HG03039 (cell line): Measurements from ENCODE around the gene PASK.

Experiments used
- ATAC-seq: cut with Tn5 transposase; IDR thresholded peaks from one replicate; pipeline ENCODE4 v1.9.1; 2021; ENCODE audit warnings: mild to moderate bottlenecking, moderate library complexity; ENCODE audit not compliant: unreplicated experiment

PASK gene

DNA sequence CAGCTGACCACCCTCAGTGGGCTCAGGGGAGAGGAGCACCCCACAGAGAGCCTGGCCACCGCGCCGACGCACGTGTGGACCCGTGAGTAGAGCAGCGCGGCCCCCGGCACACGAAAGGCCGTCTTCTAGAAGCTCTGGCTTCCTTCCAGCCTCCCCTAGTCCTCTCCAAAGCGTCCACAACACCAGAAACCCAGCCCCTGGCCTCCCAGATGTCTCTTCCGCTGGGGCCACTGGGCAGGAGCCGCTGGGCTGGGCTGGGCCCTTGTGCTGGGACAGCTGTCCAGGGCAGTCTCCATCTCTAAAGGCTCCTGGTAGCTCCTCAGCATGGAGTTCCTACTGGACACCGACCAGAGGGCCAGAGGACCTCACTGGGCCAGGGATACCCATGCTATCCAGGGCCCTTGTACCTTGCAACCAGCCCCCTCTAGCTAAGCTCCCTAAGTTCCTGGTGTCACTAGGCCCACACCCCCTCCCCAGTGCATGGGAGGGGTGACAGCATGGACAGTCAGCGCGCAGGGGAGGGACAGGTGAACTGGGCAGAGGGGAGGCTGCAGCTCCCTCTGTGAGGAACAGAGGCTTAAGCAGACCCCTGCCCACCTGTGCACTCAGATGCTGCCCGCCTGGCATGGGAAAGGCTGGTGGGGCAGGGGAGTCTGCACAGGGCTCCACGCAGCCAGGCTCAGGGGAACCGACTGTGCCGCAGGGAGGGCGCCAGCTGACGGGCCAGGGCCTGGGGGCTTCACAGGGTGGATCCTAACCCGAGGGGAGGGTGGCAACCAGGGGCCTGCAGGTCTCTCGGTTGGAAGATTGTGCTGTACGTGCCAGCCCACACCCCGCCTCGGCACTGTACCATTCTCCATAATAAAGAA is 80.1 kb downstream of the PASK start:
- ATAC-seq = no peak

DNA sequence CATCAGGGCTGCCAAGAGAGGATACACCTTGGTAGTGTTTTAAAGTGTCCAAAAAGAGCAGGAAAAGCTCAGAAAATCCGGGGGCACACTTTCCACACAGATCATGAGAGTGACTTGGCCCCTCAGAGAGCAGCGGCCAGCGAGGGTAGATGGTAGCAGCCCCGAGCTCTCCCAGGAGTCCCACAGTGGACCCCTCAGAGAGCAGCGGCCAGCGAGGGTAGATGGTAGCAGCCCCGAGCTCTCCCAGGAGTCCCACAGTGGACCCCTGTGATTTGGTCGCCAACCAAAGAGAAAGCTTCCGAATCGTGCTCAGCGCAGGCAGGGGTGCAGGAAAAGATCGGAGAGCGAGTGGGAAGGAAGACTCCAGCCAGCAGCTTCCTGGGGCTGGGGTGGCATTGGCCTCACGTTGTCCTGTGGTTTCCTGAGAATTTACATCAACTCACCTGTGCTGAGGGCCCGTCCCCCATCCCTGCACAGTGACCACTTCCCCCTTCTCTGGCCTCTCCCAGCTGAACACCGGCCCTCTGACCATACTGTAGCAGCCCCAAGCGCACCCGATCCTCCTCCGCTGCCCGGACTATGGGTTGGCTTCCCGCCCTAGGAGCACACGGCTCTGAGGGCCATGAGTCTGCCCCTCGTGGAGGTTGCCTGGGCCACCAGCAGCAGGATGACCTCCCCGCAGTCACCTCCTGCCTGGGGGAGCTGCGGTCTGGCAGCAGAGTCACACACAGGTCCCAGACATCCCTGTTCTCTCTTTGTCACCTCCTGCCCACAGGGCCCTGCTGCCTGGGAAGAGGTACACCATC is 80.9 kb downstream of the PASK start:
- no peak for ATAC-seq

DNA sequence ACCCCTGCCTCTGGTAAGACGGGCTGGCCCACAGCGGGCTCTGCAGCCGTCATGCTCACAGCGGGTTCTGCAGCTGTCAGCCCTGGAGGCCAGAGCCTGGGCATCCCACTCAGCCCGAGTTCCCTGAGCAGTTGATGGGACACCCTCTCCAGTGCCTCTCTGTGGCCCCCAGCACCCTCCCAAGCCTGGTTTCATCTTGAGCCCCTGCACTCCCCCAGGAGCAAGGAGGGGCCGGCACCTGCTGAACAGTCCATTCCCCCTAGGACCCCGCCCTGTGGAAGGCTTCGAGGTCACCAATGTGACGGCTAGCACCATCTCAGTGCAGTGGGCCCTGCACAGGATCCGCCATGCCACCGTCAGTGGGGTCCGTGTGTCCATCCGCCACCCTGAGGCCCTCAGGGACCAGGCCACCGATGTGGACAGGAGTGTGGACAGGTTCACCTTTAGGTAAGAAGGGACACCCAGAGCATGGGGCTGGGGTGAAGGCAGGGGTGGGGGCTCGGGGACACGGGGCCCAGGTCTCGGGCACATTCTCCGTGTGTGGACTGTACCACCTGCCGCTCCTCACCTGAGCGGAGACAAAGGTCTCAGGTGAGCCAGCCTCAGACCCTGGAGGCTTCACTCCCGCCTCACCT is 81.7 kb downstream of the PASK start:
- ATAC-seq = no peak

DNA sequence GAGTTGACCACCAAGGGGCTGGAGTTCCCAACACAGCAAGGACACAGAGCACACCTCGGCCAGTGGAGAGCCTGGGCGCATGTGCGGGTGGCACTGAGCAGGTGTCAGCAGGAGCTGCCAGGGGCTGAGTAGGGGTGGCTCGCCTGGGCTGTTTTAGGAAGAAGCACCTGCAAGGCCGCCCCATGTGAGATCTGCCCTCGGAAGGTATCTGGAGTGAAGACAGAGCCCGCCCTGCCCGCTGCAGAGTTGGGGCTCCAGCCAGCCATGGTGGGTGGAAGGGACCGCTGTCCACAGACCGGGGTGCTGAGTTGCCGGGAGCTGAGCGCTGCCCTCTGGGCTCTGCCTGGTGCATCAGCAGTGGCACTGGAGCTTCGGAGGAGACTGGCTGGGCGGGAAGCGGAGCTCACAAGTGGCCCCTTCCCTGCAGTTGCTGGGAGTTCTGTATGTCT is 82.4 kb downstream of the PASK start:
- ATAC-seq = no peak

DNA sequence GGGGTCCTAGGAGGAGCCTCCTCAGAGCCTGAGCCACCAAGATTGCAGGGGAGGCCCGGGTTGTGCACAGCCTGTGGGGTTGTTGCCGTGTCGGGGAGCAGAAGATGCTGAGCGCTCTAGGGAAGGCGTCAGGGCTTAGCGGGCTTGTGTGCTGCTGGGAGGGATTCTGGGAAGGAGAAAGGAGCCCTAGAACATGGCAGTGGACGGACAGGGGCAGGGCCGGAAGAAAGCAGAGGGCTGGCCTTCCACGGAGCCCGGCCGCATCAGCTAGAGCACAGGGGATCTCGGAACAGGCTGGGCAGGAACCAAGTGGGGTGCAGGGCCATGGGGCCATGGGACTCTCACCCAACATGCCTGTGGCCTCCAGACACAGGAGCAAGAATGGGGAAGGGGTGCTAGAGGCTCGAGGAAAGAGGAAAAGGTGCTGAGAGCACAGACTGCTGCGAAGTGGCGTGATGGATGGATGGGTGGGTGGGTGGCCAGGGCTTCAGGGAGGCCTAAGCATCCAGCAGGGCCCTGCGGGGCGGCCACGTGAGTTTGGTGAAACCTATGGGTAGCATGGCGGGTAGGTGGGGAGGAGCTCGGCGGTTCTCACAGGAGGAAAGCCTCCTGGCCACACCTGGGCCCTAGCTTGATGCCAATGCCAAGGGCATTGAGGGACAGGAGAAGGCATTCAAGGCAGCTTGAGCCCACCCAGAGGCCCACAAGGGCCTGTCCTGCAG is 82.9 kb downstream of the PASK start:
- ATAC-seq = no peak

DNA sequence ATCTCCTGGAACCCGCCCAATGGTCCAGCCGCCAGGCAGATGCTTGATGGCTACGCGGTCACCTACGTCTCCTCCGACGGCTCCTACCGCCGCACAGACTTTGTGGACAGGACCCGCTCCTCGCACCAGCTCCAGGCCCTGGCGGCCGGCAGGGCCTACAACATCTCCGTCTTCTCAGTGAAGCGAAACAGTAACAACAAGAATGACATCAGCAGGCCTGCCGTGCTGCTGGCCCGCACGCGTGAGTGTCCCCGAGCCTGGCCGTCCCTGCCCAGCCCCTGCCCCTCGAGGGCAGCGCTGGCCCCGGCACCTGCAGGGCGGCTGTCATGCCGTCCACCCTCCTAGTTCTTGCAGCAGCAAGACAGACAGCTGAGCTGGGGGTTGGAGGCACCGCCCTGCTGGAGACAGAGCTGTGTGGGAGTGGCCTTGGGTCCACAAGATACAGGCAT is 83.9 kb downstream of the PASK start:
- no peak for ATAC-seq

DNA sequence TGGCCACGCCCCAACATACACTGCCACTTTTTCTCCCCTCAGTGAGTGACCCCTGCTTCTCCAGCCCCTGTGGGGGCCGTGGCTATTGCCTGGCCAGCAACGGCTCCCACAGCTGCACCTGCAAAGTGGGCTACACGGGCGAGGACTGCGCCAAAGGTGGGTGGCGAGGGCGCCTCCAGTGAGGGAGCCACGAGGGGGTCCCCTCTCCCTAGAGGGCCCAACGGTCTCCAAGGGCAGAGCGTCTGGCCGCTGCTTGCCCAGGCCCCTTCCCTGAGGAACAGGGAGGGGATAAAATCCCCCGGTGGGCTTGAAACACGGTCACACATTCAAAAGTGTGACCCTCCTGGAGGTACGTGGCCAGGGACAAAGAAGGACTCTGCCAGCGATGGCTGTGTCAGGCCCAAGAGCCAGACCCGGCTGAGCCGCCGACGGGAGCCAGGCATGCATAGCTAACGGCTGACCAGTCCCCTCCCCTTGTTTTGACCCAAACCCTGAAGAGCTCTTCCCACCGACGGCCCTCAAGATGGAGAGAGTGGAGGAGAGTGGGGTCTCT is 84.4 kb downstream of the PASK start:
- ATAC-seq = no peak

DNA sequence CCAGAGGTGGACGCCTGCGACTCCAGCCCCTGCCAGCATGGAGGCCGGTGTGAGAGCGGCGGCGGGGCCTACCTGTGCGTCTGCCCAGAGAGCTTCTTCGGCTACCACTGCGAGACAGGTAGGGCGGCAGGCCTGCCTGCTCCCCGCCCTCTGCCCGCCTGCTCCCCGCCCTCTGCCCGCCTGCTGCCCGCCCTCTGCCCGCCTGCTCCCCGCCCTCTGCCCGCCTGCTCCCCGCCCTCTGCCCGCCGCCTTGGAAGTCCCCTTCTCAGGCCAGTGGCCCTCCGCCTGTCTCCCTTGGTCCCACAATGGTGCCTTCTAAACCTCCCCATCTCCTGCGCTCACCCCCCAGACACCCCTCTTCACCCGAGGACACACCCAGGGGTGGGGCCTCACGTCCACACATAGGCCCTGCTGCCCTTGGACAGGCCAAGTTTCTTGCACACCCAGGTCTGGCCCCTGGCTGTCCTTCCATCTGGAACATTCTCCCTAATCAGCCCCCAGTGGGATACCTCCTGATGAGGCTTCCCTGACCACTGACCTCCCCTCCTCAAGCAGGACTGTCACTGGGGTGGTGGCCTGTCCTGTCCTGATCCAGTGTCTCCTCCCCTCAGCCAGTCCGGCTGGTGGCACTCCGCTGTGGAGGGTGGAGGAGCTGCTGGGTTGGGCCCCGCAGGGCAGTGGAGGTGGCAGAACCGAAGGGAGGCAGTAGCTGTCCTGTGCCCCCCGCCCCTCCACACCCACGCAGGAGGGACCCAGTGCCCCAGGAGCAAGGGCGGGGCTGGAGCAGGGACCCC is 85.1 kb downstream of the PASK start:
- ATAC-seq = no peak

DNA sequence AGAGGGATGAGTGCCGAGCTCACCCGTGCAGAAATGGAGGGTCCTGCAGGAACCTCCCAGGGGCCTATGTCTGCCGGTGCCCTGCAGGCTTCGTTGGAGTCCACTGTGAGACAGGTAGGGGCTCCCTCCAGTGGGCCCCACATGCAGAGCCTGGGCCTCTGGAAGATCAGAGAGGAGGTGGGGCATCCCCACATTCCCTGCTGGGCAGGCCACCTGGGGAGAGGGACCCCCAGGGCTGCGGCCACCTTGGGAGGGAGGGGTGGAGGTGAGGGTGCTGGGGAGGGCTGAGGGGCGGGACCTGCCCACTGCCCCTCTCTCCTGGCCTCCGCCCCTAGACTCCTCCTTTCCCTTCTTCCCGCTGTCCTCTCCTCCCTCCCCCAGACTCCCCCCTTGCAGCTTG is 85.7 kb downstream of the PASK start:
- ATAC-seq = no peak

DNA sequence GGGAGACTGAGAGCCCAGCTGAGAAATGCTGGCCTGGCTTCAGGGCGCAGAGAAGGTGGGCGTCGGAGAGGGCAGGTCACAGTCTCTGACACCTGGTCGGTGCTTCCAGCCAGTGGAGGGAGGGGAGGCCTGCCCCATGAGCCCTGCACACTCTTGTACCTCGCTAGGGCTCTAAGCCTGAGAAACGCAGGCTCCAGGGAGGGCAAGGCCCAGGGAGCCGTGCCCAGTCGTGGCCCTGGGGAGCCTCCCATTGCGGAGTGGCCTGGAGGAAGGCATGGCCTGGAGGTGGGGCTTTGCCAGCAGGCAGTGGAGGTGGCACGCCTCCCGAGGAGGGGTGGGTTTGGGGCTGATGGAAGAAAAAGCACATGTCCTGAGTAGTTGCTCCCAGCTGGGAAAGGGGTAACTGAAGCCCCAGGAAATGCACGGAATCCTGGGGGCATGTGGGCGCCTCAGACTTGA is 86.2 kb downstream of the PASK start:
- no peak for ATAC-seq

DNA sequence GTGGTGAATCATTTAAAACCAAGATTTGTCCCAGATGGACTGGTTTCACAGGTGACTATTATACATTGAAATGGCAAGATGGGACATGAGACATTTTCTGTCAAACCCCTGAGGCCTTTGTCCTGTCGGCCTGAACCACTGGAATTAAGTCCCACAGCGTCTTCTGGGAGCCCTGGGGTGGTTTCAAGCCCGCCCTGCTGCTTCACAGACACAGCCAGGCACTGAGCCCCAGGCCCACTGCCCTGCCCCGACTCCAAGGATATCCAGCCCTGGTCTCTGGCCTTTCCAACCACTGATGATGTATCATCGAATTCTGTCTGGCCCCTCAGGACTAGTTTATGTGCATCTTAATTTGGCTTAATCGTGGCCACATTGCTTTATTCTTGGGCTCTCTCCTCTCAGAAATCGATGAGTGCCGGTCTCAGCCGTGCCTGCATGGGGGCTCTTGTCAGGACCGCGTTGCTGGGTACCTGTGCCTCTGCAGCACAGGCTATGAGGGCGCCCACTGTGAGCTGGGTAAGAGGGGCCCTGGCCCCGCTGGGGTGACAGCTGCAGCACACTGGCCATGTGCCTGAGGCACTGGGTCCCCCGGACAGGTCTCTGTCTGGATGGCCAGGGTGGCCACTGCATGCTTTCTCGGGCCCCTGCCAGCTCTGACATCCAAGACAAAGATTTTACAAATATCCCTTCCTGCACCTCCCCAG is 86.7 kb downstream of the PASK start:
- no peak for ATAC-seq

DNA sequence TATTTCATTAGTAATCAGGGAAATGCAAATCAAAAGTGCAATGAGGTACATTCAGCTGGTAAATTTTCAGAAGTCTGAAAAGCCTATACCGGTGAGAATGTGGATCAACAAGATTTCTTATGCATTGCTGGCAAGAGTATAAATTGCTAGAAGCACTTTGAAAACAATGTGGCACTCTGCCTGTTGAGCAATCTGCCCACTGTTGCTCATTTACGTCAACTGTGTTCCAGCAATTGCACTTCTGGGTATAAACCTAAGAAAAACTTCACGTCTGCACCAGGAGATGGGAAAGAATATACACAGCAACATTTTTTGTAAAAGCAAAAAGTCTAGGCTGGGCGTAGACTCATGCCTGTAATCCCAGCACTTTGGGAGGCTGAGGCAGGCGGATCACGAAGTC is 88.0 kb downstream of the PASK start:
- no peak for ATAC-seq
